ENCODE data around the gene FAM219B.
"Not testable (repeated sequence)": the region's sequence is repeated elsewhere in the genome, so short reads cannot be mapped to it uniquely, and the experiment has no call there.

FAM219B gene

DNA sequence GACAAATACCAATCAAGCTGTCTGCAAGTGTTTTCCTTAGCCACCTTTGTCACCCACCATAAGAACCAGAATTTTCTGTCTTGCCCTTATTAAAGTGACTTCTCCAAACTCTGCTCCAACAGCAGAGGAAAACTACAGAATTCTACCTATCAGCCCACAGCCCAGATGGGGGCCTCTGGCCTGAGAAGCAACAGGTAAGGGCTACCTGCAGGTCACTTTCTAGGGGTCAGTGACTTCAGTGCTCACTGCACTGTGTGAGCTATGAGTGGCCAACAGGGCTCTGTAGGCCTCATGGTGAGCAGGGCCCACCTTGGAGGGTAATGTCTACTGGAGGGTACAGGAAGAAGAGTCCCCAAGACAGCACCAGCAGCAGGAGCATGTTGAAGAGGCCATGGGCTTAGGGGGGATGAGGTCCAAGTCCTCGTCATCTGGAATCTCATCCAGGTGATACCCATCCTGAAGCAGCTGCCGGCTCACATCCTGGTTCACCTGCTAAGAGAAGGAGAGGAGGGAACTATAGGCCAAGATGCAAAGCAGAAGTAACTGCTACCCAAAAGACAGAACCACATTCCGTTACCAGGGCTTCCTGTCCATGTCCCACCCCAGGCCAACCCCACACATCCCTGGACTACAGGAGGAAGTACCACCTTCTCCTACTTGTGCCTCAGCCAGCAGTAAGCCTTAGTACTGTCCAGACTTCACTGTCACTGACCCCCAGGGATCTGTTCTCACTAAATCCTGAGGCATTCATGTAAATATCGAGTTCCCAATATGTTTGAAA lies 4.2 kb downstream of the FAM219B start:
- no peak for DNase-seq

DNA sequence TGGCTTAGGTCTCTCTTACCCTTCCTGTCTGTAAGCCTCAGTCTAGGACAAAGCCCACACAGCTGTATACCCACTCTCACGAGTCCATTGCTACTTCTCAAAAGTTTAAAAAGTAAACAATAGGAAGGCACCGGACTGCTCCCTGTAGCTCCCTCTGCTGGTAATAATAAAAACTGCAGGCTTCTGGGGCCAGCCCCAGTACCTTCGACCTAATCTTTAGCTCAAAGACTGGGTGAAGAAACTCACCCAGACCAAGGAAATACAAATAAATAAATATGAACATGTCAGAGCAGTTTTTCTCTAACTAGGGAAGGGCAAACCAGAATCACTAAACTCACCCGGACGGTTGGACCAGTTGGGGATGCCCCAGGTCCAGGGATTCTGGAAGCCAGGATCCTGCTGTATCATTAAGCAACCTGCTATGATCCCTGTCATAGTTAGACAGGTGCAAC lies 5.0 kb downstream of the FAM219B start:
- peak; percentile 69 for DNase-seq

DNA sequence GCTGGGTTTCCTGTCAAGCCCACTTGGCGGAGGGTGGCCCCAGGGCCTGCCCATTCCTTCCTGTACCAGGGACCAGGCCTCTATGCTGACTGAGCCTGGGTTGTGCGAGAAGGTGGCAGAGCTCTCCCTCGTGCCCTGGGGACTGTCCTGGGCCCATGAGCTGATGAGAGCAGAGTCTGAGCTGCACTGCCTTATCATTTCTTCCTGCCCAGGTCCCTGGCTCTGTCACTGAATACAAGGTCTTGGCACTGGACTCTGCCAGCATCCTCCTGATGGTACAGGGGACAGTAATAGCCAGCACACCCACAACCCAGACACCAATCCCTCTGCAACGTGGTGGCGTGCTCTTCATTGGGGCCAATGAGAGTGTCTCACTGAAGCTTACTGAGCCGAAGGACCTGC lies 9.3 kb downstream of the FAM219B start:
- DNase-seq: no peak

DNA sequence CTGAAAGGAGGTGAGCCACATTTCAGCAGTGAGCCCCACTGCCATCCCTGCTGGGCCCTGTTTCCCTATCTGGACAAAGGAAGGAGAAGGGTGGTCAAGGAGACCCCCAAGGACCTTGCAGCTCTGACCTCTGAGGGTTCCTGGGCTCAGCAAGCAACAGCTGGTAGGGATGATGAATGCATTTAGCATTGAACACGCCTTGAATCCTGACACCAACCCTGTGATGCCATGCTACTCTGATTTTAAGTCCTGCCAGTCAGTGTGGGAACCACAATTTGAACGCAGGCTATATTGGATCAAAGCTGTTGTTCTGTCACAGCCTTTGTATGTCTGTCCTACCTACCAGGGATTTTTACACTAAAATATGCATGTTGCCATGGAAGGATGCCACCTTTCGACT lies 10.3 kb downstream of the FAM219B start:
- DNase-seq: no peak

DNA sequence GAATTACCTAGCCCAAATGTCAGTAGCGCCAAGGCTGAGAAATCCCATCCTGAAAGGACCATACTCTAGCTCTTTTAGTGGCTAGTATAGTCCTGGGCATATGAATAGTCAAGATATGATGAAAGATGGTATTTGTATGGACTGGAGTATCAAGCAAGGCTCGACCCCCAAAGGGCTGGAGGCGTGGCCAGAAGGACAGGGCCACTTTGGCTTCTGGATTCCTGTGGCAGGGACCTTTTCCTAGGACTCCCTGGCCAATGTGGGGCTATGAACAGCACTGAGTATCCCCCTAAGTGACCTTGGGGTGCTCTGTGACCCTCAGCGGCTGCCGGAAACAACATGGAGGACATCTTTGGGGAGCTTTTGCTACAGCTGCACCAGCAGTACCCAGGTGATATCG lies 10.8 kb downstream of the FAM219B start:
- no peak for DNase-seq

DNA sequence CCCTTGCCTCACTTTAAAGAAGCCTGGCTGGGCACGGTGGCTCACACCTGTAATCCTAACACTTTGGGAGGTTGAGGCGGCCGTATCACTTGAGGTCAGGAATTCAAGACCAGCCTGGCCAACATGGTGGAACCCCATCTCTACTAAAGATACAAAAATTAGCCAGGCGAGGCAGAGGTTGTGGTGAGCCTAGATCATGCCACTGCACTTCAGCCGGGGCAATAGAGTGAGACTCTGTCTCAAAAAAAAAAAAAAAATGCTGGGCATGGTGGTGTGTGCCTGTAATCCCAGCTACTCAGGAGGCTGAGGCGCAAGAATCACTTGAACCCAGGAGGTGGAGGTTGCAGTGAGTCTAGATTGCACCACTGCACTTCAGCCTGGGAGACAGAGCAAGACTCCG lies 12.3 kb downstream of the FAM219B start:
- not testable (repeated sequence) for DNase-seq

DNA sequence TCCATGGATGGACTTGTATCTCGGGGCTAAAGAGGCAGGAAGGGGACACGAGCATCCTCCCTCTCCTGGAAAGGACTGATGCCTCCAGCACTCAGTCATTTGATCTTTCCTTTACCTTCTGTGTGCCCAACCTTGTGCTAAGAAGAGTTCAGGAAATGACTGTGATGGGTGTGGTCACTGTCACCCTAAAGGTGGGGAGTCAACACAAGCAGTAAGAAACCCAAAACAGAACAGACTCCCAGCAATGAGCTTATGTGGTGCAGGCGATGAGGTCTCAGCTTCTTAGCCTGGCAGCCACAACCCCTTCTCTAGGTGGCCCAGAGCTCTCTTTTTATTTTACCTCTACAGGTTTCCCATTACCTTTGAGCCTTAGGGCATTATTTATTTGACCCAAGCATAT lies 13.0 kb downstream of the FAM219B start:
- no peak for DNase-seq

DNA sequence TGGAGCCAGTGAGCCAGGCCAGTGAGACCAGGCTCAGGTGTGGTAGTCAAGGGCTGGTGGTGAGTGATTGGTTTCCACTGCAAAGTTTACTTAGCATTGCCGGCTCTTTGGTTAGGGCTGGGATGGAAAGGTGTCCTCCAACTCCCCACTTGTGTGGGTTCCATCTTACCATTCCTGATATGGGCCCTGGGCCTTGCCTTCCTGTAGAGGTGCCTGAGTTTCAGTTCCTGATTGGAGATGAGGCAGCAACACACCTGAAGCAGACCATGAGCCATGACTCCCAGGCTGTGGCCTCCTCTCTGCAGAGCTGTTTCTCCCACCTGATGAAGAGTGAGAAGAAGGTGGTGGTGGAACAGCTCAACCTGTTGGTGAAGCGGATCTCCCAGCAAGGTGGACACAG lies 13.7 kb downstream of the FAM219B start:
- no peak for DNase-seq

DNA sequence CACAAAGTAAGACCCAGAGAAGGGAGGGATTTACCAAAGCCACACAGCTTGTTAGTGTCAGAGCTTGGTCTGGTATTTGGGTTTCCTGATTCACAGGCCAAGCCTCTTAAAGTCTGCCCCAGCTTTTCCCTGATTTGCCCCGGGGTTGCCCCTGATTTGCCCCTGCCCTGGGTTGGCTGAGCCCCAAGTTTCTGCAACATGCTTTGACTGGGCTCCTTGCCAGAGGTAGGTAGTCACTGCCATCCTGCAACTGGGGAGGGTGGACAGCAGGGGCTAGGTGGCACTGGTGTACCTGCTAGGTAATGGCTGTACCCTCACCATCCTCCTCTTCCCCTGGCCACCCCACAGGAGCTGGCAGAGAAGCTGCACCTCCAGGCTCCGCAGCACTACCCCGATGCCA lies 14.3 kb downstream of the FAM219B start:
- no peak for DNase-seq

DNA sequence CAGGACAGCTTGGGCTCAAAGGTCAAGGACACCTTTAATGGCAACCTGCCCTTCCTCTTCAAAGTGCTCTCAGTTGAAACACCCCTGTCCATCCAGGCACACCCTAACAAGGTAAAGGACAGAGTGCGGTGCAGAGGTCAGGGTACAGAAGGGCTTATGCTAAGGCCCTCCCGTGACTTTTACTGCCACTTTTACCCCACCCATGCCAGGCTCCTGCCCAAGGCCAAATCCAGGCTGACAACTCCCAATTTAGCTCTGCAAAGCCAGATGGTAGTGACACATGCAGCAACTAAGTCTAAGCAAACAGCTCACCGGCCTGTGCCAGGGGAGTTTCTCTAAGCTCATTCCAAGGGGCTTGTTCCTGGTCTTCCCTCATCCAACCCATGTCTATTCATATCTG lies 15.2 kb downstream of the FAM219B start:
- no peak for DNase-seq

DNA sequence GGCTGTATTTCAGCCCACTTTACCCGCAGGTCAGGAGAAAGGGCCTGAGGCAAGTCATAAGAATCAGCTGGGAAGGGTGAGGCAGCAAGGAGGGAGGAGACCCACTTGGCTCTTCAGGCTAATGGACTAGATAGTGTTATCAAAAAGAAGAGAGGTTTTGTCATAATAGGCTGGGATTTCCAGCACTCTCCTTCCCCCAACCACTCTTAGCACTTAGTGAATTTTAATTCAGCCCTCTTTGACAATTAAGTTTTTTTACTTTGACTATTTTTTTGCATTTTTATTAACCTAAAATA lies 16.0 kb downstream of the FAM219B start:
- no peak for DNase-seq

DNA sequence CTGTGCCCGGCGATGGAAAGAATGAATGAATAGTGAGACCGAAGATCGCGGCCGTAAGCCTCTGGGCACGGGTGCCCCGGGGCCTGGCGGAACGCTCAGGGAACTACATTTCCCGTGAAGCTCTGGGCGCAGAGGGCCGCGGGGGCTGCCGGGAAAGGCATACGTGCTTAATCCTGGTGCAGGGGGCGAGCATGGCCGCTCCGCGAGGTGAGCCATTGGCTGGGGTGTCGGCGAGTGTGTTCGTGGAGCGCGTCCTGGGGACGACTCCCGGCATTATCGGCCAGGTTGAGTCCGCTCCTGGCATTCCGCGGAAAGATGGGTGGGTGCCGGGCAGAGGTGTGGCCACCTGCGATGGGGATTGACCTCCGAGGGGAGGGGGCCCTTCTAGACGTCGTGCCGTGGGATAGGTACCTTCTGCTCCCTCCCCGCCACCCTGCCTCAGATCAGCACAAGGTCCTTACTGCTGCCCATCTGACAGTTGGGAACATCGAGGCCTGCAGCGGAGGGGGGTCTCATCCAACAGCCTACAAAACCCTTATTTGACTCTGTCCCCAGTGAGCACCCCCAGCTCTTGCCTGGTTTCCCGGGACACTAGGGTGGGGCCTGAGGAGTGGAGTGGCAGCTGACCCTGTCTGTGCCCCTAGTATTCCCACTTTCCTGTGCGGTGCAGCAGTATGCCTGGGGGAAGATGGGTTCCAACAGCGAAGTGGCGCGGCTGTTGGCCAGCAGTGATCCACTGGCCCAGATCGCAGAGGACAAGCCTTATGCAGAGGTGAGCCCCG lies 16.6 kb downstream of the FAM219B start, which contains the start of gene MPI:
Gene MPI (plus strand): TSS at position 160 of the 782 bp plus-strand sequence. CDS start 32 bp downstream, at position 192.
- peak; percentile 93 for DNase-seq

DNA sequence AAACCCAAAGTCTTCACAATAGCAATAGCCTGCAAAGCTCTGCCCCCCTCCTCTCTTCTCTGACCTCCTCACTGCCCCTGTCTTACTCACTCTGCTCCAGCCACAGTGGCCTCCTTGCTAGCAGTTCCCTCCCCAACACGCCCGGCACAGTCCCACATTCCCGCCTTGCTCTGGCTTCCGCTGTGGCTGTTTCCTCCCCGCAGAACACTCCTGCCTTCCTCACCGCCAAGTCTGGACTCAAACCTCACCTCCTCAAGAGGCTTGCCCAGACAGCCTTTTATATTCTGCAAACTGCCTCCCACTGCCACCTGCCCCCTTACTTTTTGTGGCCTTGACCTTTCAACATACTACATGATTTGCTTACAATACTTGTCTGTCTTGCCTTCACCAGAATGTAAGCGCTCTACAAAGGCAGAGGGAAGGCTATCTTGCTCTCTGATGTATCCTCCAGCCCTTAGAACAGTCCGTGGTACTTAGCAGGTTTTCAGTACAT lies 17.2 kb downstream of the FAM219B start:
- DNase-seq: peak; percentile 86

DNA sequence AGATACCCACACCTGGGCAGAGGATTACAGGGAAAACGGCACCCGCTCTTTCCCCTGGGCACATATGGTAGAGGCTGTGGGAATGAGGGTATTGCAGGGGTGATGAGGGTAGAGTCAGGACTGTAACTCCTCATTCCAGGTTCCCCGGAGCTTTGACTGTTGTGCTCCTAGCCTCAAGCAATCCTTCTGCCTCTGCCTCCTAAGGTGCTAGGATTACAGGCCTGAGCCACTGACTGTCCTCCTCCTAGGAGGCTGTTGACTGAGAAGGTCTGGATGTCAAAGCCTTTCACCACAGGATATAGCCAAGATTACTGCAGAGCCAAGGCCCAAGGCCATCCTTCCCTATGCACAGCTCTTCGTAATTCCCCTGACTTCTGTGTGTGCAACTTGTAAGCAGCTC lies 17.9 kb downstream of the FAM219B start:
- no peak for DNase-seq

DNA sequence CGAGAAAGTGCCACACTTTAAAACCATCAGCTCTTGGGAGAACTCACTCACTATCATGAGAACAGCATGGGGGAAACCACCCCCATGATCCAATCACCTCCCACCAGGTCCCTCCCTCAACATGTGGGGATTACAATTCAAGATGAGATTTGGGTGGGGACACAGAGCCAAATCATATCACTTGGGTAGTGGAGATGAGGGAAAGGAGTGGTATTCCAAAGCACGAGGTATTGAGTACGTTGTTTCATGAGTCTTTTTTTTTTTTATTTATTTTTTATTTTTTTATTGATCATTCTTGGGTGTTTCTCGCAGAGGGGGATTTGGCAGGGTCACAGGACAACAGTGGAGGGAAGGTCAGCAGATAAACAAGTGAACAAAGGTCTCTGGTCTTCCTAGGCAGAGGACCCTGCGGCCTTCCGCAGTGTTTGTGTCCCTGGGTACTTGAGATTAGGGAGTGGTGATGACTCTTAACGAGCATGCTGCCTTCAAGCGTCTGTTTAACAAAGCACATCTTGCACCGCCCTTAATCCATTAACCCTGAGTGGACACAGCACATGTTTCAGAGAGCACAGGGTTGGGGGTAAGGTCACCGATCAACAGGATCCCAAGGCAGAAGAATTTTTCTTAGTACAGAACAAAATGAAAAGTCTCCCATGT lies 19.0 kb downstream of the FAM219B start:
- not testable (repeated sequence) for DNase-seq

DNA sequence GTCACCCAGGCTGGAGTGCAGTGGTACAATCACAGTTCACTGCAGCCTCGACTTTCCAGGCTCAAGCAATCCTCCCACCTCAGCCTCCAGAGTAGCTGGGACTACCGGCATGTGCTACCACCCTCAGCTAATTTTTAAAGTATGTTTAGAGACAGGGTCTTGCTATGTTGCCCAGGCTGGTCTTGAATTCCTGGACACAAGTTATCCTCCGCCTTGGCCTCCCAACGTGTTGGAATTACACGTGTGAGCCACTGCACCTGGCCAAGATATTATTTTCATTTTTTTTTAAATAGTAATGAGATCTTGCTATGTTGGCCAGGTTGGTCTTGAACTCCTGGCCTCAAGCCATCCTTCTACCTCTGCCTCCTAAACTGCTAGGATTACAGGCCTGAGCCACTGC lies 21.2 kb downstream of the FAM219B start:
- DNase-seq: no peak

DNA sequence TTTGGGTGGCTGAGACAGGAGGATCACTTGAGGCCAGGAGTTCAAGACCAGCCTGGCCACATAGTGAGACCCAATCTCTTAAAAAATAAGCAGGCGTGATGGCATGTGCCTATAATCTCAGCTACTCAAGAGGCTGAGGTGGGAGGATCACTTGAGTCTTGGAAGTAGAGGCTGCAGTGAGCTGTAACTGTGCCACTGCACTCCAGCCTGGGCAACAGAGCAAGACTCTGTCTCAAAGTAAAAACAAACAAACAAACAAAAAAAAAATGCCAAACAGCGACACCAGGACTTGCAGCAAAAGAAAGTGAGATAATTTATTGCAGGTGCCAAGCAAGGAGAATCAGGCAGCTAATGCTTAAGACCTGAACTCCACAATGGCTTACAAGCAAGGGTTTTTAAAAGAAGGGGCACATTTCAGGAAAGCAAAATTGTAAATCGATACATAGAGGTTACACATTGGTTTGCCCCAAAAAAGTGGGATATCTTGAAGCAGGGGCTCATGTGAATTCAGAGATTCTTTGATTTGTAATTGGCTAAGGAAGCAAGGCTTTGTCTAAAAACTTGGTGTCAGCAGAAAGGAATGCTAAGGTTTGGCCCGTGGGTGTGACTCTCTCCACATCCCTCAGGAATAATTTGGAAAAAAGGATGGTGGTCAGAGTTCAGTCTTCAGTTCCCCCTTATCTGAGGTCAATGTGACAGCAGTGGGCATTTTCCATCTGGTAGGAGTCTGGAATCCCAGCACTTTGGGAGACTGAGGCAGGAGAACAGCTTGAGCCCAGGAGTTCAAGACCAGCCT lies 22.0 kb downstream of the FAM219B start:
- no peak for DNase-seq

DNA sequence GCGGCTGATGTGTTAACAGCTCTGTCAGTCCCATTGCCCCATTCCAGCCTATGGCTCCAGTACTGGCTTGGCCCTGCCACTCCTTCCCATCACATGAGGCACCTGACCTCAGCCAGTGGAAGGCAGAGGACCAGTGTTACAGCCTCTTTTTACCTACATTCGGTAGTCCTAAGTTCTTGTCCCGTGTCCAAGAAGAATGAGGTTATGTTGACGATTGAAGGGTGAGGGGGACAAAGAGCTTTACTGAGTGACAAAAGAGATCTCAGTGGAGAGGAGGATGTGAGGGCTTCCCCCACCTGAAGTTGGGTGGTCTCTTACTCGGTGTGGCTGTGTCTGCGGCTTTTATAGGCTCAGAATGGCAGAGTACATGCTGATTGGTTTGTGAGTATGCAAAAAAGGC lies 24.1 kb downstream of the FAM219B start:
- no peak for DNase-seq

DNA sequence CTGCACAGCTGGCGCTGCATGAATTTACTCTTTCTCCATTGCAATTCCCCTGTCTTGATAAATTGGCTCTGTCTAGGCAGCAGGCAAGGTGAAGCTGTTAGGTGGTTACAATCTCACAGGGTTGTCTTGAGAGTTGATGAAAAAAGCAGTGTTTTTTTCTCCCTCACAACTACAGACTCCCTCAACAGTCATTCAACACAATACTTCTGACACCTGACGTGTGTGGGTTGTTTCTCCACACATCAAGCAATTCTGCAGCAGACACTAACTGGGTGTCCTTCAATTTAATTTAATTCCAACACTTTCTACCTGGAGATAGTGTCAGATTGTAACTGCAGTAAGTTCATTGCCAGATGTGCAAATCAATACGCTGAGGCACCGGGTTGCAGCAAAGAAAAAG lies 28.4 kb downstream of the FAM219B start:
- DNase-seq: no peak

DNA sequence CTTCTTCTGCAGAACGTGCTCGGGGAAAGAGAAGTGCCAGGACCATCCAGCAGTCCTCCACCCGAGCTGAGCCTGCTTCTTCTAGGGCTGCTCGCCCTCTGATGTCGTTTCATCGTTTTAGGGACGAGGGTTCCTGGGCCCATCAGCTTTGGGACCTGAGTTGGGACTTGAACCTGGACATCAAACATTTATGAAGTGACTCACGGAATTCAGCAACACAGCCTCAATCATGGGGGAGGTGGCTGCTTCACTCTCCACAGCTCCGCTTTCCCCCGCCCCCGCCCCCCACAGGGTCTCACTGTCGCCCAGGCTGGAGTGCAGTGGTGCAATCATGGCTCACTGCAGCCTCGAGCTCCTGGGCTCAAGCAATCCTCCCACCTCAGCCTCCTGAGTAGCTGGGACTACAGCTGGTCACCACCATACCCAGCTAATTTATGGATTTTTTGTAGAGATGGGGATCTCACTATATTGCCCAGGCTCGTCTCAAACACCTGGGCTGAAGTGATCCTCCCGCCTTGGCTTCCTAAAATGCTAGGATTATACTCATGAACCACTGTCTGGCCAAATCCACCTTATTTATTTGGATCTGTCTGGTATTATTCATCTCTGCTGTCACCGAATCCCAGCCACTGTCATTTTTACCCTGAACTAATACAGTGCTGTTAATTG lies 32.8 kb downstream of the FAM219B start:
- no peak for DNase-seq

DNA sequence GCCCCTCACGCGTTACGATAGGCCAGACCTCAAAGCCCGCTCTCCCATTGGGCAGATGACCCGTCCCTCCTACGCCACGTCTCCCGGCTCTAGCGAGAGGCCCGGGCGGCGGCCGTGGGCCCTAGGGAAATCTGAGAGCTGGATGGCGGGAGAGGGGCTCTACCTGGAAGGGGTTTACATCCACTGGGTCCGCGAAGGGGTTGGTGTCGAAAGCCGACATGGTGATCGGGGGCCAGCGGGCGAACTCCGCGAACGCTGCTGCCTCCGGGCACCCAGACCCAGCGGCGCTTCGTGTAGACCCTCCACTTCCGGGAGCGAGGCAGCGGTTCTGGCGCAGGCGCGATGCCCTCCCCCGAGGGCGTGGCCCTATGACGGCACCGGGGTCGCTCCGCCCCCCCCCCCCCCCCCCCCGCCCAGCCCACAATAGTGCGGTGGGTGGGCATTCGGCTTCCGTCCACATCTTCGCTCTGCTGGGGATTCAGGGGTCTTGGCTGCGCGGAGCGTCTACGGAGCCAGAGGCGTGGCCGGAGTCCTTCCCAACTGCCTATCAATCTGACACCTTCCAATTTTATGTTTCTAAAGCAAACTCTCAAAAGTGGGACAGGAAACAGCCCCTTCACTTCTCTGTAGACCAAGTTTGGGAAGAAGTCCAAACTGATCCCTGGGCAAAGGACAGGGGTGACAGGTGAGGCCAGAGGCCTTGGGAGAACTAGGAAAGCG lies 33.5 kb downstream of the FAM219B start, which contains the start of gene SCAMP2:
Gene SCAMP2 (minus strand): TSS at position 330 of the 720 bp plus-strand sequence. CDS start 110 bp downstream, at position 220.
- peak; percentile 98 for DNase-seq

DNA sequence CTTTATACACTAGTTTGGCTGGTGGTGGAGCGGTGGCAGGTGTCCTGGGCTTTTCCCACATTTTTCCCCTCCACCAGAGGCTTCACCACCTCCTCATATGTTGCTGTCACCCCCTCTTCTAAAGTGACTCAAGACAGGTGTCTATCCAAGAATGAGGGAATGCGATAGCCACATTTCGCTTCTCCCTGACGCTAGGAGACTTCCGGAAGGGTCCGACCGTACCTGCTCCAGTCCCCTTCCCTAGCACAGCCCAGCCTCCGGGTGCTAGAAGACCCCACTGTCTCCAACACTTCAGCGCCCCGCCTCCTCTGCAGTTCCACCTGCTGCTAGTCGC lies 34.0 kb downstream of the FAM219B start:
- no peak for DNase-seq

All from islet precursor cell (in vitro differentiated cells).